ENCODE results near the gene FHL2.

GRCh38 chr2:105335469-105335868 is 63.4 kb downstream of the FHL2 start:
- TF ChIP-seq CTCF (IDR thresholded peaks at IDR 0.05), result no peak
- no peak for TF ChIP-seq POLR2A (IDR thresholded peaks at IDR 0.05)
- no peak for TF ChIP-seq EP300 (IDR thresholded peaks at IDR 0.05)
